Activated CD4-positive, alpha-beta T cell treated with anti-CD3 and anti-CD28 coated beads for 48 hours (primary cell): ENCODE measurements around the gene PHF12.
A peak's percentile ranks its signal among the peaks of the same experiment; 100 is the strongest.
"Not testable (repeated sequence)": the region's sequence is repeated elsewhere in the genome, so short reads cannot be mapped to it uniquely, and the experiment has no call there.

Source experiments
- DNase-seq: peaks from one replicate; pipeline ENCODE4 v3.0.0-alpha.2; 2020

The PHF12 gene

GRCh38 chr17:28928061-28928460 lies 23.3 kb downstream of the PHF12 start:
- peak; percentile 57 for DNase-seq

GRCh38 chr17:28926786-28927185 lies 24.5 kb downstream of the PHF12 start:
- DNase-seq = no peak

- DNase-seq = no peak
These were observed 25.0 kb downstream of the PHF12 start for GRCh38 chr17:28926366-28926765.

GRCh38 chr17:28925912-28926365 lies 25.4 kb downstream of the PHF12 start:
- peak; percentile 27 for DNase-seq

GRCh38 chr17:28920201-28920600 lies 31.1 kb downstream of the PHF12 start:
- DNase-seq = no peak

GRCh38 chr17:28918295-28918694 lies 33.0 kb downstream of the PHF12 start:
- DNase-seq = no peak

GRCh38 chr17:28917465-28917864 lies 33.9 kb downstream of the PHF12 start:
- DNase-seq = no peak

GRCh38 chr17:28917029-28917428 lies 34.3 kb downstream of the PHF12 start:
- DNase-seq = no peak

- peak; percentile 55 for DNase-seq
These were observed 34.9 kb downstream of the PHF12 start for GRCh38 chr17:28916302-28916934.

- DNase-seq = no peak
These were observed 38.4 kb downstream of the PHF12 start for GRCh38 chr17:28912938-28913333.

- DNase-seq = peak; percentile 47
These were observed 38.9 kb downstream of the PHF12 start for GRCh38 chr17:28912281-28912937.

- DNase-seq = no peak
These were observed 39.8 kb downstream of the PHF12 start for GRCh38 chr17:28911411-28912045.

GRCh38 chr17:28910534-28910933 lies 40.8 kb downstream of the PHF12 start:
- DNase-seq = no peak

- DNase-seq = no peak
These were observed 42.6 kb downstream of the PHF12 start for GRCh38 chr17:28908640-28909167.

GRCh38 chr17:28907709-28908475 lies 43.4 kb downstream of the PHF12 start:
- no peak for DNase-seq

GRCh38 chr17:28906706-28907438 lies 44.4 kb downstream of the PHF12 start:
- DNase-seq = no peak

GRCh38 chr17:28906276-28906675 lies 45.0 kb downstream of the PHF12 start:
- no peak for DNase-seq

GRCh38 chr17:28904800-28905199 lies 46.5 kb downstream of the PHF12 start:
- no peak for DNase-seq

GRCh38 chr17:28903546-28903841 lies 47.8 kb downstream of the PHF12 start:
- DNase-seq = not testable (repeated sequence)

GRCh38 chr17:28902819-28903545 lies 48.3 kb downstream of the PHF12 start, which contains the start of gene DHRS13:
Gene DHRS13, minus strand, starts transcription at chr17:28903079. Its CDS starts 135 bp downstream, at chr17:28902944.
- DNase-seq = peak; percentile 95
